ENCODE results near the gene MPV17L. TPM values are rescaled to one million over a fixed set of nuclear protein-coding genes. Genes with fewer than 3 reads are reported as not detected.
"Not testable (repeated sequence)": the region's sequence is repeated elsewhere in the genome, so short reads cannot be mapped to it uniquely, and the experiment has no call there.

The MPV17L gene
- total RNA-seq, 6 experiments from 2014 or later: not detected

DNA sequence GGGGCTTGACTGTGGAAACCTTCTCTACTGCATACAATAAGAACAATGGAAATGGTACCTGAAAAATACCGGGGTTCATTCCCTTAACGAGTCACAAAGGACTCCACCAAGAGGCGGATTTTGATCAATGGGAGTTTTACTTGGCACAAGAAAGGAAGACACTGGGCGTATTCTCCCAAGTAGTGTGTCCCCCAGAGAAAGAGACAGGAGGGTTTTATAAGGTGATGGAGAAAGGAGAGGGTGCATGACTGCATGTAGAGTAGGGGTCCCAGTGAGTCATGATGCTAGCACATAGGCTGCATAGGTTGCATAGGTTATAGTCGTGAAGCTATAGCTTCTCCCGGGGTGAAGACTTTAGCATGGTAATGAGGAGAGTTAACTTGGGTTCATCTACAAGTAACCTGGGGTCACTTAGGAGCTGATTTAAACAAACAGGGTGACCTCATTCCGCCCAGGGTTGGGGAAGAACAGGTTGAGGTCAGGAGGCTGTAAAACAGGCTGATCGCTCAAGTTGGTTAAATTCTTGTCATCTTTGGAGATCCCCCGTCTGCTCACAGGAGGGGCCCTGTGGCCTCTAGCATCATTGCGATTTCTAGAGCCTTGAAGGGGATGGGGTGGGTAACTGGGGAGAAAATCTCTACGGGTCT, 1.5 kb downstream of the MPV17L start:
- TF ChIP-seq, protein P1, sequence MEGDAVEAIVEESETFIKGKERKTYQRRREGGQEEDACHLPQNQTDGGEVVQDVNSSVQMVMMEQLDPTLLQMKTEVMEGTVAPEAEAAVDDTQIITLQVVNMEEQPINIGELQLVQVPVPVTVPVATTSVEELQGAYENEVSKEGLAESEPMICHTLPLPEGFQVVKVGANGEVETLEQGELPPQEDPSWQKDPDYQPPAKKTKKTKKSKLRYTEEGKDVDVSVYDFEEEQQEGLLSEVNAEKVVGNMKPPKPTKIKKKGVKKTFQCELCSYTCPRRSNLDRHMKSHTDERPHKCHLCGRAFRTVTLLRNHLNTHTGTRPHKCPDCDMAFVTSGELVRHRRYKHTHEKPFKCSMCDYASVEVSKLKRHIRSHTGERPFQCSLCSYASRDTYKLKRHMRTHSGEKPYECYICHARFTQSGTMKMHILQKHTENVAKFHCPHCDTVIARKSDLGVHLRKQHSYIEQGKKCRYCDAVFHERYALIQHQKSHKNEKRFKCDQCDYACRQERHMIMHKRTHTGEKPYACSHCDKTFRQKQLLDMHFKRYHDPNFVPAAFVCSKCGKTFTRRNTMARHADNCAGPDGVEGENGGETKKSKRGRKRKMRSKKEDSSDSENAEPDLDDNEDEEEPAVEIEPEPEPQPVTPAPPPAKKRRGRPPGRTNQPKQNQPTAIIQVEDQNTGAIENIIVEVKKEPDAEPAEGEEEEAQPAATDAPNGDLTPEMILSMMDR (IDR thresholded peaks at IDR 0.05): no peak
- H3K36me3 Mint-ChIP-seq (ENCODE audit: low read depth): no peaks in the 10 kb centered on the region
- H3K27ac Mint-ChIP-seq: no peak overlapping the region
- DNase-seq: no peak
- H3K27me3 Mint-ChIP-seq (ENCODE audit: insufficient read depth): peaks cover 32% of the 10 kb centered on the region
- no peak overlapping the region for H3K4me3 Mint-ChIP-seq
- H3K9me3 Mint-ChIP-seq: no peaks in the 10 kb centered on the region
- no peaks in the 10 kb centered on the region for H3K4me1 Mint-ChIP-seq (ENCODE audit: low read depth)

DNA sequence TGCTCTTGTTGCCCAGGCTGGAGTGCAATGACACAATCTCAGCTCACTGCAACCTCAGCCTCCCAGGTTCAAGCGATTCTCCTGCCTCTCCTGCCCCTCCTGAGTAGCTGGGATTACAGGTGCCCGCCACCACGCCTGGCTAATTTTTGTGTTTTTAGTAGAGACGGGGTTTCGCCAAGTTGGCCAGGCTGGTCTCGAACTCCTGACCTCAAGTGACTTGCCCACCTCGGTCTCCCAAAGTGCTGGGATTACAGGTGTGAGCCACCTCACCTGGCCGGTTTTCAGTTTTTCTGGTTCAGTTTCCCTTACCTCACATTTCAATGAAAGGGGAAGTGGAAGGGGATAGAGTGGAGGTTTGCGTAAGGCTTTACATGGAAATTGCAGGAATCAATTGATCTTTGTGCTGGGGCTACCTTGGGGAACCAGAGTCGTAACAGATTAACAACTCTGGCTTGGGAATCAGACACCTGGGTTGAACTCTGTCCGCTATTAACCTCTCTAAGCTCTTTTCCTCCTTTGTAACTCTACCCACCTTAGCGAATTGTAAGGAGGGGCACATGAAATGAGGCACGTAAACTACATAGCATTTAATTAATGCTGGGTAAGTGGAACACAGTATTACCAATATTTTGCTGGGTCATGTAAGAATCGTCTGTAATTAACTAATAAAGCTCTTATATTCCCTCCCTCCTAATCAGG, 3.2 kb downstream of the MPV17L start:
- Mint-ChIP-seq H3K4me3 (no peak overlapping the region), H3K27ac (no peak overlapping the region), H3K4me1 (ENCODE audit: low read depth) (no peaks in the 10 kb centered on the region), H3K36me3 (ENCODE audit: low read depth) (no peaks in the 10 kb centered on the region), H3K27me3 (ENCODE audit: insufficient read depth) (peaks cover 39% of the 10 kb centered on the region), H3K9me3 (no peaks in the 10 kb centered on the region)
- TF ChIP-seq, protein P1 (IDR thresholded peaks at IDR 0.05): no peak
- no peak for DNase-seq

DNA sequence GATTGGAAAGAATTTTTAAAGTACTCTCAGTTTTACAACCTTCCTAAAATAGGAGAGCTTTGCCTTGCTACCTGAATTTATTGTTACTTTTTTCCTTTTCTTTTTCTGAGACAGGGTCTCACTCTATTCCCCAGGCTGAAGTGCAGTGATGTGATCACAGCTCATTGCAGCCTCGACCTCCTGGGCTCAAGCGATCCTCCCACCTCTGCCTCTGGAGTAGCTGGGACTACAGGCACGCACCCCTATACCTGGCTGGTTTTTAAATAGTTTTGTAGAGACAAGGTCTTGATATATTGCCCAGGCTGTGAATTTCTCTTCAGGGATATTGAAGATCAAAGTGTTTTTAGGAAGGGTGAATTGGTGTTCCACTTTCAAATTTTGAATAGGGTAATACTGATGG, 3.8 kb downstream of the MPV17L start:
- TF ChIP-seq, protein P1 (IDR thresholded peaks at IDR 0.05): no peak
- DNase-seq: no peak
- H3K9me3 Mint-ChIP-seq: no peaks in the 10 kb centered on the region
- H3K4me1 Mint-ChIP-seq (ENCODE audit: low read depth): no peaks in the 10 kb centered on the region
- H3K4me3 Mint-ChIP-seq: no peak overlapping the region
- H3K27ac Mint-ChIP-seq: no peak overlapping the region
- H3K36me3 Mint-ChIP-seq (ENCODE audit: low read depth): no peaks in the 10 kb centered on the region
- H3K27me3 Mint-ChIP-seq (ENCODE audit: insufficient read depth): peaks cover 39% of the 10 kb centered on the region

DNA sequence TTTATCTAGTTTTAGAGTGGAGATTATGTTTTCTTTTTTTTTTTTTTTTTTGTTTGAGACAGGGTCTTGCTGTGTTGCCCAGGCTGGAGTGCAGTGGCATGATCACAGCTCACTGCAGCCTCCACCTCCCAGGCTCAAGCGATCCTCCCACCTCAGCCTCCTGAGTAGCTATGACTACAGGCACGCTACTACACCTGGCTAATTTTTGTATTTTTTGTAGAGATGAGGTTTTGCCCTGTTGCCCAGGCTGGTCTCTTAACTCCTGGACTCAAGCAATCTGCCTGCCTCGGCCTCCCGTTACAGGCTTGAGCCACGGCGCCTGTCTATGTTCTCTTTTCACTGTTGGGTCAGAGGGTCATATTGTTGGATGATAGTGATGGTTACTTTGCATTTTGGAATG, 4.8 kb downstream of the MPV17L start:
- not testable (repeated sequence) for H3K27ac Mint-ChIP-seq; DNase-seq; H3K4me1 Mint-ChIP-seq (ENCODE audit: low read depth); H3K4me3 Mint-ChIP-seq; H3K36me3 Mint-ChIP-seq (ENCODE audit: low read depth); H3K9me3 Mint-ChIP-seq
- H3K27me3 Mint-ChIP-seq (ENCODE audit: insufficient read depth): peaks cover 40% of the 10 kb centered on the region

DNA sequence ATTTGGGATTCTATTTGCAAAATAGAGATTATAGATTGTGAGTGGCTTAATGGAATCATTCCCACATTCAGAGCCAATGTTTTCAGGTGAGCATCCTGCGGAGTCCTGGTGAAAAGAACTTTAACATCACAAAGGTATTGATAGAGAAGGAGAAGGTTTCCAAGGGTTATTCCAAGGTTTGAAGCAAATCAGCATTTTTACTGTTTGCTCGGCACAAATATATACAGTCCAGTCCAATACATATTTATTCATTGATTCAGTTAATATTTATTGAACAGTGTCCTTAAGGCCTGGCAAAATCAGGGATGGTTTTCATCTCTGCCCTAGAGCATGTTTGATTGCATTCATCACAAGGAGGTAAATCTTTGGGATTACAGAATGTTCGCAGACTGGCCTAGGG, 6.4 kb downstream of the MPV17L start:
- H3K27me3 Mint-ChIP-seq (ENCODE audit: insufficient read depth): peaks cover 39% of the 10 kb centered on the region
- H3K27ac Mint-ChIP-seq: no peak overlapping the region
- H3K36me3 Mint-ChIP-seq (ENCODE audit: low read depth): no peaks in the 10 kb centered on the region
- no peaks in the 10 kb centered on the region for H3K4me1 Mint-ChIP-seq (ENCODE audit: low read depth)
- no peak for DNase-seq
- H3K4me3 Mint-ChIP-seq: no peak overlapping the region
- H3K9me3 Mint-ChIP-seq: no peaks in the 10 kb centered on the region
- TF ChIP-seq, protein P1 (IDR thresholded peaks at IDR 0.05): no peak

DNA sequence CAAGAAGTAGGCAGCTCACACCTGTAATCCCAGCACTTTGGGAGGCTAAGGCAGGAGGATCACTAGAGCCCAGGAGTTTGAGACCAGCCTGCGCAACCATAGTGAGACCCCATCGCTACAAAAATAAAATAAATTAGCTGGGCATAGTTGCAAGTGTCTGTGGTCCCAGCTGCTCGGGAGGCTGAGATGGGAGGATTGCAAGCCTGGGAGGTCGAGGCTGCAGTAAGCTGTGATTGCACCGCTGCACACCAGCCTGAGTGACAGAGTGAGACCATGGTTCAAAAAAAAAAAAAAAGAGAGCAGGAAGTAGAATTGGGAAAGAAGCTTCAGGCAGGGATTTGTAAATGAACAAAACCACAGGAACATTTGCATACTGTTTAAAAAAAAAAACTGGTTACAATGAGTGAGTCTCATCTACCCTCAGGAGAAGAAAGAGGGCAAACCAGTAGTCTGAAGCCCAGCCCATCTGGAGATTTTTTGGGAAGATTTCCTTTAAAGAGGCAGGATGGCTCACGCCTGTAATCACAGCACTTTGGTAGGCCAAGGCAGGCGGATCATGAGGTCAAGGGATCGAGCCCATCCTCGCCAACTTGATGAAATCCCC, 7.9 kb downstream of the MPV17L start:
- Mint-ChIP-seq H3K4me1 (ENCODE audit: low read depth) (no peaks in the 10 kb centered on the region), H3K9me3 (no peaks in the 10 kb centered on the region), H3K27ac (no peak overlapping the region), H3K27me3 (ENCODE audit: insufficient read depth) (peaks cover 30% of the 10 kb centered on the region), H3K4me3 (no peak overlapping the region), H3K36me3 (ENCODE audit: low read depth) (no peaks in the 10 kb centered on the region)
- TF ChIP-seq, protein P1 (IDR thresholded peaks at IDR 0.05): no peak
- DNase-seq: no peak

DNA sequence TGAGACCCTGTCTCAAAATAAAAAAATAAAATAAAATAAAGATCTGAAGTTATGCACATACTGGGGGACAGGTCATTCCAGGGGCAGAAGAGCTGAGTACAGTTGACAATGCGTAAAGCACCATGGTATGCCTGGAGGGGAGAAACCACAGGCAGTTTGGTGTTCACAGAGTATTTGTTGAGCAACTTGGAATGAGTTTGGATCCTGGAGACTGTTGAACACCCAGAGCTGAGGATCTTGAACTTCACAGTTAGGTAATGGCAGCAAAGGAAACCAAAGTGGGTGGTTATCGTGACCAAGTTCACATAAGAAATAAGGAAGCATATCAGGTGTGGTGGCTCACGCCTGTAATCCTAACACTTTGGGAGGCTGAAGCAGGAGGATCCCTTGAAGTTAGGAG, 8.5 kb downstream of the MPV17L start:
- peaks cover 24% of the 10 kb centered on the region for H3K27me3 Mint-ChIP-seq (ENCODE audit: insufficient read depth)
- not testable (repeated sequence) for DNase-seq; H3K27ac Mint-ChIP-seq; H3K4me1 Mint-ChIP-seq (ENCODE audit: low read depth); H3K36me3 Mint-ChIP-seq (ENCODE audit: low read depth); H3K9me3 Mint-ChIP-seq; H3K4me3 Mint-ChIP-seq
